SHP77 (cell line): ENCODE data around the gene NFU1.
A peak's percentile ranks its signal among the peaks of the same experiment; 100 is the strongest.
"Not testable (repeated sequence)": the region's sequence is repeated elsewhere in the genome, so short reads cannot be mapped to it uniquely, and the experiment has no call there.

Source experiments
- DNase-seq, 2 experiments: peaks; one replicate each; lab custom pipeline; 2025; lab: John Stamatoyannopoulos, UW

Gene NFU1

GRCh38 chr2:69386789-69387734 lies 50.2 kb downstream of the NFU1 start, which contains the start of gene GFPT1:
Gene GFPT1 (minus strand): TSS chr2:69387227. CDS start chr2:69387071, 156 bp downstream.
- peak; percentile 90 to 91 for DNase-seq

GRCh38 chr2:69386360-69386759 lies 50.9 kb downstream of the NFU1 start:
- DNase-seq, result no peak

- DNase-seq, result no peak
These were observed 51.6 kb downstream of the NFU1 start for GRCh38 chr2:69385443-69386151.

GRCh38 chr2:69384618-69385081 lies 52.6 kb downstream of the NFU1 start:
- DNase-seq, result no peak

GRCh38 chr2:69383176-69383812 lies 53.9 kb downstream of the NFU1 start:
- no peak for DNase-seq

- no peak for DNase-seq
These were observed 54.7 kb downstream of the NFU1 start for GRCh38 chr2:69382547-69382946.

- DNase-seq, result no peak
These were observed 55.9 kb downstream of the NFU1 start for GRCh38 chr2:69381337-69381737.

- no peak for DNase-seq
These were observed 56.9 kb downstream of the NFU1 start for GRCh38 chr2:69380072-69380917.

GRCh38 chr2:69376403-69376802 lies 60.8 kb downstream of the NFU1 start:
- DNase-seq, result no peak

- peak; percentile 43 to 46 for DNase-seq
These were observed 61.5 kb downstream of the NFU1 start for GRCh38 chr2:69375494-69376353.

GRCh38 chr2:69372767-69373166 lies 64.5 kb downstream of the NFU1 start:
- DNase-seq, result no peak

- DNase-seq, result no peak
These were observed 67.4 kb downstream of the NFU1 start for GRCh38 chr2:69369802-69370201.

GRCh38 chr2:69368588-69368987 lies 68.6 kb downstream of the NFU1 start:
- DNase-seq, result no peak

GRCh38 chr2:69359371-69359770 lies 77.9 kb downstream of the NFU1 start:
- DNase-seq, result no peak

- DNase-seq, result no peak
These were observed 78.3 kb downstream of the NFU1 start for GRCh38 chr2:69358914-69359313.

GRCh38 chr2:69356471-69356870 lies 80.8 kb downstream of the NFU1 start:
- DNase-seq, result no peak

GRCh38 chr2:69354976-69355375 lies 82.3 kb downstream of the NFU1 start:
- not testable (repeated sequence) for DNase-seq

GRCh38 chr2:69353360-69353759 lies 83.9 kb downstream of the NFU1 start:
- no peak for DNase-seq

GRCh38 chr2:69348781-69349180 lies 88.5 kb downstream of the NFU1 start:
- no peak for DNase-seq
